ENCODE data around the gene HOXB3.
"Not testable (repeated sequence)": the region's sequence is repeated elsewhere in the genome, so short reads cannot be mapped to it uniquely, and the experiment has no call there.

The HOXB3 gene

DNA sequence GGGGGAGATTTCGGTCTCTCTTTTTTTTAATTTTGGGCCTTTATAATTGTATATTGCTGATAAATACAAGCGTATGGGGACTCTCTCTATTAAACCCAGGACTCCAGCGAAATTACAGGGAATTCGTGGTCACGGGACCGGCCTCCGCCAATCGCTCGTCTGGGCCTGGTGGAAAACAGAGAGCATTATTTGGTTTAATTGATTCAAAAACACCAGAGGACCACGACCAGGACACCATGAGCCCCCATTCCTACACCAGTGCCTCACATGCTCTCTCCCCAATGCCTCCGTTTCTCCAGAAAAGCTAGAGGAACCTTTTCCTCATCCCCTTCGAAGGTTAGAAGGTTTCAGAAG is 45.0 kb downstream of the HOXB3 start, which contains the start of gene HOXB2:
Gene HOXB2 (minus strand): TSS at position 88 of the 354 bp plus-strand sequence. CDS start 198 bp downstream, outside the sequence.
- DNase-seq (ENCODE audit: low read depth) = no peak

DNA sequence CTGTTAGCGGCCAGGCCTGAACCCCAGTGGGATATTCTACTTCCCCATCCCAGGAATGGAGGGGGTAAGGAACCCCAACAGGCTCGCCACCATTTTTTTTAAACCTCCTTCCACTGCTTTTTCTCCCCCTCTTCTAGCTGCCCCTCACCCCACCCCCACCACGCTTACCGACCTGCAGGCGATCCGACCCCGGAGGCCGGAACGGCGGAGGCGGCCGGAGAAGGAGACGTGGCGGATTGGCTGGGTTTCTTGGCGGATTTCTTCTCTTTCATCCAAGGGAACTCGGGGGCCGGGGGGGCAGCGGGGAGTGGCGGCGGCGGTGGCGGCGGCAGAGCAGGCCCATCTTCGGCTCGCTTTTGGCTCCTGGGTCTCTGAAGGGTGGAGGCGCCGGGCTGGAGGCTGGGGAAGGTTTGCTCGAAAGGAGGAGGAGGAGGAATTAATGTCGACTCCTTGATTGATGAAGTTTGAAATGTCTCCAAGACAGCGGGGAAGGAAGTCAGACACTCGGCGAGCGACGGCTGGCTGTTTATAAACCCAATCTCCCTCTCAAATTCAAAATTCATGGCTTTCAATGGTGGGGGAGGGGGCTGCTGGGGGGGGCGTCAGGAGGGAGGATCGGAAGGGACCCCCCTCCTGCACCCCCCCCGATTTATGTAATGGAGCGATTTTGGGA is 45.6 kb downstream of the HOXB3 start:
- no peak for DNase-seq (ENCODE audit: low read depth)

DNA sequence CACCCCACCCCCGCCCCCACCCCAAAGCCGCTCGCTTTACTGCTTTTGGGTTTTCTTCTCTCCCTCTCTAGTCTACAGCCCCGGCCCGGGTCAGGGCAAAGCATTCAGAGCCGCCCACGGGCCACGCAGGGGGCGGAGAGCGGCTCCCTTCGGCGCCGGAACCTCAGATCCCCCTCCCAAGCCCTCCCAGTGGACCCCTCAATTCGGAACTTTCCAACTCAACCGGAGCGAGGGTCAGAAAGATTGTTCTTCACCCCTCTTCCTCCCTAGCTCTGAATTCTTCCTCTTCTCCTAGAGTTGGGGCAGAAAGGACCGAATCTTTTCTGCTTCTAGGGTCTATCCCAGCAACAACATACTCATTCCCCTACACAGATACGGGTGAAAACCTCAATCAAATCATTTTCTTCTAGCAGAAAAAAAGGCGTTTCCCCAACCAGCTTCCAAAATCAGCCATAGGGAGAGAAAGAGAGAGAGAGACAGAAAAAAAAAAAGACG is 46.1 kb downstream of the HOXB3 start:
- DNase-seq (ENCODE audit: low read depth) = no peak

DNA sequence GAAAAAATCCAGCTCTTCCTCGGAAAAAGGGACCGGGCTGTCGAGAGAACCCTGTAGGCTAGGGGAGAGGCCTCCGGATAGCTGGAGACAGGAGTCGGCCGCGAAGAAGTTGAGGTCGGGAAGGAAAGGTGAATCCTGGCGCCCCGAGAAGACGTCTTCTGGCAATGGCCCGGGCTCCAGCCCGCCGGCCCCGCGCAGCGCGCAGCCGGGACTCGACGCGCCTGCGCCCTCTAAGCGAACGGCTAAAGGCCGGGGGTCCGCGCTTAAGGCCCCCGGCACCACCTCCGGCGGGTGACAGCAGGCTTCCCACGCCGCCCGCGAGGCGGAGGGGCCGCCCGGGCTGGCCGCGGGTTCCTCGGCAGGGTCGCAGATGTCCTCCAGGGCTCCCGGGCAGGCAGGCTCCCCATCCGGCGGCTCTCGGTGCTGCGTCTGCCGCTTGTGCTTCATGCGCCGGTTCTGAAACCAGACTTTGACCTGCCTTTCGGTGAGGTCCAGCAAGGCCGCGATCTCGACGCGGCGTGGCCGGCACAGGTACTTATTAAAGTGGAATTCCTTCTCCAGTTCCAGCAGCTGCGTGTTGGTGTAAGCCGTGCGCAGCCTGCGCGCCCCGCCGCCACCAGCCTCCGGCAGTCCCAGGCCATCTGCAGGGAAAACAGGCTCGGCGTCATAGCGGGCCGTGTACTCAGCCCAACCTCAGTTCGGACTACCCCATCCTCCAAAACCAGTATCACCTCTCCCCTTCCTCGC is 46.8 kb downstream of the HOXB3 start:
- DNase-seq (ENCODE audit: low read depth) = no peak

DNA sequence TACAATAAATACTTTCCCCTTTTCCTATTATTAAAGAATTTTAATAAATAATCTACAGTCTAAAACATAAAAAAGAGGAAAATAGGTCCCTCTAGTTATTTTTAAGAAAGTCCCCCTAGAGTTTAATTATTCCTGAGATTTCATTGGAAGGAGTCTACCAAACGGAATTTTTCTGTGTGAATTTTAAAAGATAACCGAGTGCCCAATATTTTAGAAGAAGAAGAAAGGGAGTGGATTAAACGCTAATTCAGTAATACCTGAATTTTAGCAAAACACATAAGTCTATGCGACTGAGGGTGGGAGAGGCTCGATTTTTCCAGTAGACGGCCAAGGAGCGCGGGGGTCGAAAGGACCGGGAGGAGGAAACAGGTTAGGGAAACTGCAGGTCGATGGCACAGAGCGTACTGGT is 47.3 kb downstream of the HOXB3 start:
- no peak for DNase-seq (ENCODE audit: low read depth)

DNA sequence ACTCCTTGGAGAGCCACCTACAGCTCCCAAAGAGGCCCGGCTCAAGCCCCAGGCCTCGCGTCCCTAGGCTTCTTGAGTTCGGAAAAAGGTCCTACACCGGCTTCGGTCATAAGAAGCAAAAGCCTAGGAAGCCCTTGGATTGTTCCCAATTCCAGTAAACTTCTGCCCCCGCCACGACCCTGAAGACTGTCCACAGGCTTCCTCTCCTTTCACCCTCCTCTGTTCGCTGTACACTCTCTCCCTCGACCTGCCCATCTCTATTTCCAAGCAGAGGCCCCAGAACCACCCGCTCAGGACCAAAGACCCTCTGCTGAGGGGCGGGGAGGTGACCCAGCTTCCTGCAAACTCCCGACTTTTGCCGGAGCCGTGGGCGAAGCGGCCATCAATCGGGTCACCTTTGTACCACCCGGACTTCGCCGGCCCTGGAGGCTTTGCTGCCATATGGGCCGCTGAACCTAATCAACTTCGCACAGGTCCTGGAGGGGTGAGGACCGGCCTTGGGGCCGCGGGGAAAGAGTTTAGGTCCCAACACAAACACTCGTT is 47.9 kb downstream of the HOXB3 start:
- DNase-seq (ENCODE audit: low read depth) = no peak

DNA sequence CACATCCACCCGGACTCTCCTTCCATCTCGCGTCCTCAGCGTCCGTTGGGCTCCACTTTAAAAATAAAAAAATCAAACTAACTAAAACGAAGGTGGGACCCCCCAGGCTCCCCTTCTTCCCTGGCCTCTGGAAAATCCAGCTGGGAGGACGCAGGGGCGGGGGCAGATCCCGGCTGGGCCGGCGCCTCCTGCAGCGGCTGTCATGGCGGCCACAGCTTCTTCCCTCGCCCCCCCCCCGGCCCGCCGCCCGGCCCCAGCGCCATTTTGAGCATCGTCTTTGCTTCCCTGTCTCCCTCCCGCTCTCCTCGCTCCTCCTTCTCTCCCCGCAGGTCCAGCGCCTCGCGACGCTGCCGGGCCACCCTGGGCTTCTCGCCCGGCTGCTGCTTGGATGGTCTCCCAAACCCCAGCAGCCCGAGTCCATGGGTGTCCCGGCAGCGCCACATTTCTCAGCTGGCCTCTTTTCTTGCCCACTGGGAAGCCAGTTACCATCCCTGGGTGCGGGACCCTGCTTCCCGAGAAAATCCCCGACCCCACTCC is 48.4 kb downstream of the HOXB3 start:
- DNase-seq (ENCODE audit: low read depth) = no peak

DNA sequence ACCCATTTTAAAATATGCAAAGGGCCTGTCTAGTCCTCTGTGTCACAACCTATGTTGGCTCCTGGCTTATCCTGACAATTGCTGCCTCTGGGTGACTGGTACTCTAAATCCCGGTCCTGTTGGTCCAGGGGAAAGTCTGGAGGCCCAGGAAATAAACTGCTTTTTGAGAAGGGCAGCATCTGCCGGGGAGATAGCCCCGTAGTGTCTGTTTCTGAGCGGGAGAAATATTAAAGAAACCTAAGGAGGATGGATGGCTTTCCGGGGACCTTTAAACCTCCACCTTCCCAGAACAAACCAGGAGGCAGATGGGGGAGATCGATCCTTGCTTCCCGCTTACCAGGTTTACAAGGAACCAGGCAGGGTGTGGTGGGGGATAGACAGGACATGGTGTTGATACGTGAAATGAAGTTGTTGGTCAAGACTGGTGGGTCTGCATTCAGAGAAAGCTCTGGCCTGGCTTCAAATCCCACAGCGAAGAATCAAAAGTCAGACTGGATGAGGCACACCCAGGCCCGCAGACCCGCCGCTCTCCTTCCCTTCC is 48.9 kb downstream of the HOXB3 start:
- no peak for DNase-seq (ENCODE audit: low read depth)

DNA sequence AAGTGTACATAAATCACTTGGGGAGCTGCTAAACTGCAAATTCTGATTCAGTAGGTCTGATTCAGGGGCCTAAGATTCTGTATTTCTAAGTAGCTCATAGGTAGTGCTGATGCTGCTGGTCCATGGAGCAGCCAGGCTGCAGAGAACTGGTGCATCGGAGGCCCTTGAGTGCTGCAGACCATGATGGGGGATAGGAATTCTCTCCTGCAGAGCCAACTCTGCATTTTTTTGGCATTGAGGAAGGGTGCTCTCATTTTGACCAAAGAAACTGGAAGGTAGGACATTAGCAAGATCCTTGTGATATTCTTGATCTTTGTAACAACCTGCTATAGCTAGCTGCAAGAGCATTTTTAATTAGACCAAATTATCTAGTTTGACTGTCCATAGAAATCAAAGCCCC is 49.8 kb downstream of the HOXB3 start:
- no peak for DNase-seq (ENCODE audit: low read depth)

DNA sequence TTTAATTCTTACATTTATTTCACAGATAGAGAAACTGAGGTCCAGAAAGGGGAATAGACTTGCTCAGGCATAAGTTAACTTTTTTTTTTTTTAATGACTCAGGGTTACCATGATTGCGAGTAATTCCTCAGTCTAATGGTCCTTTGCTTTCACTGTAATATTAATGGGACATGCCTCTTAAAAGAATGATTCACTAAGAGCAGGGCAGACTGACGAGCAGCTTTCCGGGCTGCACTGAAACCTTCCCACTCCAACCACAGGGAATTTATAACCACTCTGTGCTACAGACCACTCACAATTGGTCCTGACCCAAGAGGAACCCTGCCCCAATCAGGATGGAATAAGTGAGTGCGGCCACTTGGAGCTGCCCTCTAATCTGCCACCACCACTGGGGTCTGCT is 50.9 kb downstream of the HOXB3 start:
- no peak for DNase-seq (ENCODE audit: low read depth)

DNA sequence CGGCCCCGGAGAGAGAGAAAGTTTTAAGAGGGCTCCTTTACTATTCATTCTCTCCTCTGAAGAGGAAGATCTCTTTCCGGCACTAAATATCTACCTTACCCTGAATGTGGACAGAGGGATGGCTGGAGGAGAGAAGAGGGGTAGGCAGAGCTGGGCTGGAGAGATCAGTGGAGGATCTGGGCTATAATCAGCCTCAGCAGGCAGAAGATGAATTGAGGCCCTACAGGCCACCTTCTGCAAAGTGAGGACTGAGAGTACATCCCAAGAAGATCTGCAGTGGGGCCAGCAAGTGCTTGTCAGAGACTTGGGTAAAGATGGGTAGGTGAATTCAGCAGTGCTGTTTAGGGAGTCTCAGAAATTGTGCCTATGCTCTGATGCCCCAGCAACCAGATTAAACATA is 52.7 kb downstream of the HOXB3 start:
- DNase-seq (ENCODE audit: low read depth) = no peak

DNA sequence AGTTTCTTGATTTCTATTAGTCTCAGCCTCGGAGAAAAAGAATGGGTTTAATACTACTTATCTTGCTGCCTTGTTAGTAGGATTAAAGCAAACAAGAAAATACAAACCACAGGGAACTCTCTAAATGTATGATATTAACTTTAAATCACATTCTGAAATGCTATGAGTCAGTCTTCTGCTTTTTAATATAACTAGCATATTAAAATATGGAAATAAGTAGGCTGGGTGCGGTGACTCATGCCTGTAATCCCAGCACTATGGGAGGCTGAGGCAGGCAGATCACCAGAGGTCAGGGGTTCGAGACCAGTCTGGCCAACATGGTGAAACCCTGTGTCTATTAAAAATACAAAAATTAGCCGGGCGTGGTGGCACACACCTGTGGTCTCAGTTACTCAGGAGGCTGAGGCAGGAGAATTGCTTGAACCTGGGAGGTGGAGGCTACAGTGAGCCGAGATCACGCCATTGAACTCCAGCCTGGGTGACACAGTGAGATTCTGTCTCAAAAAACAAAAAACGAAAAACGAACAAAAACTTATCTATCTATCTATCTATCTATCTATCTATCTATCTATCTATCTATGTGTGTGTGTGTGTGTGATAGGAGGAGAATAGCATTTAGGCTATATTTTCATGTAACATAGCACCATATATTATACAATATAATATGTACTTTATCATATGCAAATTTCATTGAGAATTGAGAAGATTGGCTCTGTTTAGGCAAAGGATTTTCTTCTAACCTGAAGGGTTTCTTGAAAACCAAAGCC is 54.1 kb downstream of the HOXB3 start:
- not testable (repeated sequence) for DNase-seq (ENCODE audit: low read depth)

DNA sequence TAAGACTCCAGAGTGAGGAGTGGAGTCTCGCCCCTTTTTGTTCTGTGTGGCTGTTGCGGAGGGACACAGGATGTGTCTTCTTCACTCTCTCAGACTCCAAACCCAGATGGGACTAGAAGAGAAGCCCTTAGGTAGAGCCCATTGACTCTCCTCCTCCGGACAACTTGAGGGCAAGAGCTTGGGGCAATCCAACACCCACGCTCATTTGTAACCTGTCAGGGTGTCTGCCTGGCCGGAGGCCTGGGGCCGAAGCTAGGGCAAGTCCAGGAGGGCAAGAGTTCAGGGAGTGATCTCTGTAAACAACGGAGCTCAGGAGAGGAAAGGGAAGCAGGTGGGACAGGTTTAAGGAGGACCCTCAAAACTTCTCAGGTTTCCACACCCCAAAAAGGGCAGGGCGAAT is 57.8 kb downstream of the HOXB3 start:
- DNase-seq (ENCODE audit: low read depth) = no peak

DNA sequence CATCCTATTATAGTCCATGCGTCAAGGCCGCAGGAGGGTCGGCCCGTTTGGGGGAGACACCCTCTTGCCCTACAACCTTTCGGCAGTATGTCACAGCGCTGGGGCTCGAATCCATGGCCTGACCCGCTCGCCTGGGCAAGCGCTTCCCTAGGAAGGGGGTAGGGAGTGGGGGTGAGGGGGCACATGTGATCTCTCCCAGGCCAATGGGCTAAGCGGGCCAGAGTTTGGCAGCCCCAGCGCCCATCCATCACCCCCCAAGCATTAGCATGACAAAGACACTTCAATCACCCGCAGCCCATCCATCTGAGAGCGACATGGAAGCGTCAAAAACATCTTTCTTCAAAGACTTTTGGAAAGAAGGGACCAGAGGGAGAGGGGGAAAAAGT is 59.2 kb downstream of the HOXB3 start, which contains the start of gene HOXB1:
Gene HOXB1 (minus strand): TSS at position 125 of the 386 bp plus-strand sequence. CDS start 107 bp downstream, at position 18.
- DNase-seq (ENCODE audit: low read depth) = no peak

DNA sequence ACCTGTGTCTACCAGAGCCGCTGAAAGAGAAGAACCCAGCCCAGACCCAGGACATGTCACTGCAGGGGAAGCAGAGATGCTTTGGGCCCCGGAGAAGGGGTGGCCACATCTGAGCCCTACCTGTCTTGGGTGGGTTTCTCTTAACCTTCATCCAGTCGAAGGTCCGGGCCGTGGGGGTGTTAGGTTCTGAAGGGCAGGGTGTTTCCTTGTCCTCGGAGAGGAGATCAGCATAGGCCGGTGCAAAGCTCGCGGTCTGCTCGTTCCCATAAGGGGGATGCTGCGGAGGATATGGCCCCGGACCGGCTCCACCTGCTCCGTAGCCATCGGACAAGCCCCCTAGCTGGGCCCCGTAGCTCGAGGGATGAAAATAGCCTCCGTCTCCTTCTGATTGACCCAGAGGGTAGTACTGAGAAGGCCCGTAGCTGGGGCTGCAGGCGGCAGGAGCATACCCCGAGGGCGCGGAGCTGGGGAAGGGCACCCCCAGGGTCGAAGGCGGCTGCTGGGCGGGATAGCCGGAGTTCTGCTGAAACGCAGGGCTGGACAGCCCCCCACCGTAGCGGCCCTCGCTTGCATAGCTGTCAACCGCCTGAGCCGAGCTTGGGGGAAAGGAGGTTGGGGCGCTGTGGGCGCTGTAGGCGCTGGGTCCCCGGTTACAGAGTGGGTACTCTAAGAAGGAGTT is 59.7 kb downstream of the HOXB3 start:
- no peak for DNase-seq (ENCODE audit: low read depth)

DNA sequence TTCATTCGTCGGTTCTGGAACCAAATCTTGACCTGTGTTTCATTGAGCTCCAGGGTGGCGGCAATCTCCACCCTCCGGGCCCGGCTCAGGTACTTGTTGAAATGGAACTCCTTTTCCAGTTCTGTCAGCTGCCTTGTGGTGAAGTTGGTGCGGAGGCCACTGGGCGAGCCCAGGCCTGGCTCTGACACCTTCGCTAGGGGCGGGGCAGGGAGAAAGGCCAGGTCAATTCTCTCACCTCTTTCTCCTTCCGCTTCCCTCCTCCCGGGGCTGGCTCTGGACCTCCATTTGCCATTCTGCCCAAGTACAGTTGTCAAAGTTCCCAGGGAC is 60.4 kb downstream of the HOXB3 start:
- no peak for DNase-seq (ENCODE audit: low read depth)

DNA sequence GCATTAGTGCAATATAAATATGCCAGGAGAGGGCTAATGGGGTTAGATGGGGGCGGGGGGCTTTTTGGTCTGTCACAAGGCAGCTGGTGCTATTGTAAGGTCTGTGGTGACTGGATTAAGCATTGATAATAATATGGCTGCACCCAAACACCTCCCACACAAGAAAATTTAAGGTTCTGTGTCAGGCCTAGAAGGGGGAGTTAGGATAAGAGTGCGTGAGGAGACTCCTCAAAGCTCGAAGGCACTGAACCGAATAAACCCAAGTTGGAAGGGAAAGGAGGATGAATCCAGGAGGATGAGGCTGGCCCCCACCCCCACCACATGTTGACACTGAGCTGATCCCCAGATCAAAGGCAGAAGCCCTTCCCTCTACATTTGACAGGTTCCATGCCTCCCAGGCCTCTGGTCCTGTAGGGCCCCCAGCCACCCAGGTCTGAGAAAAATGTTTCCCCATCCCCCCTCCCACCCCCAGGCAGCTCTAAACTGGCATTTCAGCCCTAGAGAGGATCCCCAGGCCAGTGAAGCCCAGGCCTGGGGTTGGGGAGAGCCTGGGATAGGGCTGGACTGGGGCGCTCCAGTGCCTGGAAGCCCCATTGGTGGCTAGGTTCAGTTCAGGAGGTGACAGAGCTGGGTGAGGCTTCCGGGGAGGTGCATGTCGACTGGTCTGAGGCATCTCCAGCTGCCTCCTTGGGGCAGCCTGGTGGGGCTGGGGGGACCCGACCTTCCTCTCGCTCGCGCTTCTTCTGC is 60.9 kb downstream of the HOXB3 start:
- DNase-seq (ENCODE audit: low read depth) = no peak

DNA sequence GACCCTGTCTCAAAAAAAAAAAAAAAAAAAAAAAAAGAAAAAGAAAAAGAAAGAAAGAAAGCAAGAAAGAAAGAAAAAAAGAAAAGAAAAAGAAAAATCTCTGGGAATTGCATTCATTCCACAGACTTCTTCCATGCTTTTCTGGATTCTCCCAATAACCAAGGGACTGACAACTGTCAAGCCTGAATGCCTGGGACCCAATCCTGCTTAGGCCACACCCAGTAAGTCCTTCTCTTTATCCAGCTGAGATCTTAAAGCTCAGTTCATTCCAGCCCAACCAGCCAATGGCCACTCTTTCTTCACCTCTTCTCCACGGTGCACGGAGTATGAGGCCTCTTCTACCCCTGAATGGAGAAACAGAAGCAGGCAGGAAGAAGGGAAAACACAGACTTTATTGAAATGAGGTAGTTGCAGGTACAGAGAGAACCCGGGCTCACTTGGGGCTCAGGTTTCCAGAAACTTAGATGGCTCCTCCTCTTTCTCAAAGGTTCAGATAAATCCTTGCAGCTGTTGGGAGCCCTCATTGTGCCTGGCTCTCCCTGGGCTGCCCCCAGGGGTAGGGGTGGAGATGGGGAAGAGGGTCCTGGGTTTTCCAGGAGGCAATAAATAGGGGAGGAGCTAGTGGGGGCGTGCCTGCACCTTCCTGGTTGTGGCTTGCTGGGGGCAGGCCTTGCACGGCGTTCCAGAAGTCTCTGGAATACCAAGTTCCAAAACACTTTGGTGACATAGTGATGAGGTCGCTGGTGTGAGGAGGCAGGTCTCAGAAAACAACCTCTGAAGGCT is 61.7 kb downstream of the HOXB3 start:
- DNase-seq (ENCODE audit: low read depth) = no peak

DNA sequence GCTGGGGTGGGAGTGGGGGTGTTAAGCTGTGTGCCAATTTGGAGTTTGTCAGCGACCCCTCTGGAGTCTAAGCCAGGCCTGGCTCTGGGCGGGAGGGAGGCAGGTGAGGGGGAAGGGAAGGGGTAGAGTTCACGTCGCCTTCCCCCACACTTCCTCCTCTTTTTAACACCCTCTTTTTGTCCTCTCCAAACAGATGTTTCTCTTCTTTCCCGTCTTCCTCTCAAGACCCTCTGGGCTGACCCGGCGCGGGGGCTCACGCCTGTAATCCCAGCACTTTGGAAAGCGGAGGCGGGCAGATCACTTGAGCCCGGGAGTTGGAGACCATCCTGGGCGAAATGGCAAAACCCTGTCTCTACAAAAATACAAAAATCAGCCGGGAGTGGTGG is 62.5 kb downstream of the HOXB3 start:
- no peak for DNase-seq (ENCODE audit: low read depth)

All from stimulated activated CD8-positive, alpha-beta memory T cell treated with anti-CD3 and anti-CD28 coated beads, Interleukin-12 subunit alpha, Interleukin-12 subunit beta, amount 100 ng/mL, for 1 hour (primary cell).